ENCODE measurements around the gene SCRT2. TPM values are rescaled to one million over a fixed set of nuclear protein-coding genes. Genes with fewer than 3 reads are reported as not detected.

The SCRT2 gene
- total and polyA plus RNA-seq, 9 of the 15 experiments (the other 6 are each of a cell fraction or from before 2014, with no cell fraction given) = 0.04 to 0.75 (median 0.13) TPM; not detected in 2

- TF ChIP-seq RBM25 (IDR thresholded peaks at IDR 0.05; ENCODE audit: low read depth, low read length, severe bottlenecking) (peak; percentile 66), U2AF1 (optimal IDR thresholded peaks at IDR 0.05; ENCODE audit: low read depth, low read length) (no peak), ZBTB11 (CRISPR knock-in tag; IDR thresholded peaks at IDR 0.05) (no peak), BCOR (IDR thresholded peaks at IDR 0.05) (peak; percentile 98), MGA (IDR thresholded peaks at IDR 0.05) (0 out of 2 replicates have a peak, but pooled peaks have one; percentile 8), SIN3A (IDR thresholded peaks at IDR 0.05; ENCODE audit: borderline replicate concordance in 2 of 2, control insufficient read depth in 1 of 2, low read depth in 2 of 2, low read length in 2 of 2) (peak in 1 of 2 experiments; percentile 42; a peak in 1 of 4 replicates), L3MBTL2 (IDR thresholded peaks at IDR 0.05) (peak; percentile 25), ZNF511 (CRISPR knock-in tag; IDR thresholded peaks at IDR 0.05) (peak; percentile 23; the same call in 1 of the 2 replicates), ADNP (tag; IDR thresholded peaks at IDR 0.05) (peak; percentile 59; the same call in 1 of the 2 replicates), NCOA1 (IDR thresholded peaks at IDR 0.05; ENCODE audit: low read depth) (no peak), ZFP36 (IDR thresholded peaks at IDR 0.05; ENCODE audit: low read depth, low read length, partially characterized antibody) (peak; percentile 96)
Measured at GRCh38 chr20:652615-653109, 22.9 kb downstream of the SCRT2 start (continued).

Measured in K562 (cell line).